NCI-H2196 (cell line): ENCODE measurements around the gene SRGAP1.
"Not testable (repeated sequence)": the region's sequence is repeated elsewhere in the genome, so short reads cannot be mapped to it uniquely, and the experiment has no call there.

Source experiments
- DNase-seq: peaks from one replicate; lab custom pipeline; 2025; ENCODE audit not compliant: unreplicated experiment; lab: John Stamatoyannopoulos, UW

Gene SRGAP1

GRCh38 chr12:64105026-64105425, 260.5 kb downstream of the SRGAP1 start:
- no peak for DNase-seq

- no peak for DNase-seq
These were observed 263.3 kb downstream of the SRGAP1 start for GRCh38 chr12:64107776-64108175.

GRCh38 chr12:64109706-64110105, 265.2 kb downstream of the SRGAP1 start:
- DNase-seq, result no peak

GRCh38 chr12:64110864-64111263, 266.4 kb downstream of the SRGAP1 start:
- DNase-seq, result no peak

- DNase-seq, result no peak
These were observed 272.5 kb downstream of the SRGAP1 start for GRCh38 chr12:64116969-64117368.

- DNase-seq, result no peak
These were observed 276.1 kb downstream of the SRGAP1 start for GRCh38 chr12:64120568-64120967.

GRCh38 chr12:64121086-64121485, 276.6 kb downstream of the SRGAP1 start:
- not testable (repeated sequence) for DNase-seq

- DNase-seq, result no peak
These were observed 277.7 kb downstream of the SRGAP1 start for GRCh38 chr12:64122154-64122553.

GRCh38 chr12:64122995-64123394, 278.5 kb downstream of the SRGAP1 start:
- no peak for DNase-seq

- DNase-seq, result no peak
These were observed 278.9 kb downstream of the SRGAP1 start for GRCh38 chr12:64123448-64123847.

GRCh38 chr12:64124511-64125197, 280.2 kb downstream of the SRGAP1 start:
- no peak for DNase-seq

- DNase-seq, result no peak
These were observed 281.4 kb downstream of the SRGAP1 start for GRCh38 chr12:64125913-64126312.

GRCh38 chr12:64127811-64128210, 283.3 kb downstream of the SRGAP1 start:
- no peak for DNase-seq

- no peak for DNase-seq
These were observed 283.9 kb downstream of the SRGAP1 start for GRCh38 chr12:64128366-64128765.

GRCh38 chr12:64130476-64130875, 286.0 kb downstream of the SRGAP1 start:
- not testable (repeated sequence) for DNase-seq

- not testable (repeated sequence) for DNase-seq
These were observed 287.0 kb downstream of the SRGAP1 start for GRCh38 chr12:64131456-64131855.

- DNase-seq, result not testable (repeated sequence)
These were observed 288.2 kb downstream of the SRGAP1 start for GRCh38 chr12:64132672-64133071.

- no peak for DNase-seq
These were observed 292.6 kb downstream of the SRGAP1 start for GRCh38 chr12:64137117-64137516.

GRCh38 chr12:64139021-64139420, 294.5 kb downstream of the SRGAP1 start:
- DNase-seq, result no peak

- DNase-seq, result no peak
These were observed 297.9 kb downstream of the SRGAP1 start for GRCh38 chr12:64142382-64142781.

- DNase-seq, result no peak
These were observed 298.3 kb downstream of the SRGAP1 start for GRCh38 chr12:64142784-64143183.

GRCh38 chr12:64145226-64145625, 300.7 kb downstream of the SRGAP1 start:
- DNase-seq, result no peak

GRCh38 chr12:64147011-64147631, 302.6 kb downstream of the SRGAP1 start:
- no peak for DNase-seq
